KMS-11 (cell line): Measurements from ENCODE around the gene CPEB4.

Experiments
- H2AFZ ChIP-seq: fragments of 200-600 bp; sonication (generic); 2 replicates; pipeline ENCODE4 v1.6.1; 2016; ENCODE audit warnings: antibody characterized with exemption, mixed run types, low read depth
- H3K27ac ChIP-seq: fragments of 200-600 bp; sonication (generic); 2 replicates; pipeline ENCODE4 v1.6.1; 2016; ENCODE audit warnings: mild to moderate bottlenecking, mixed run types
- H3K27me3 ChIP-seq: fragments of 200-600 bp; sonication (generic); 2 replicates; pipeline ENCODE4 v1.6.1; 2017; ENCODE audit warnings: mild to moderate bottlenecking, low read depth, mixed run types, moderate library complexity; ENCODE audit not compliant: insufficient read depth
- H3K36me3 ChIP-seq: fragments of 200-600 bp; sonication (generic); 2 replicates; pipeline ENCODE4 v1.6.1; 2017; ENCODE audit warnings: mild to moderate bottlenecking, mixed run types; ENCODE audit not compliant: insufficient read depth
- H3K4me1 ChIP-seq: fragments of 200-600 bp; sonication (generic); 2 replicates; pipeline ENCODE4 v1.6.1; 2016; ENCODE audit warnings: mild to moderate bottlenecking, low read depth, mixed run types; ENCODE audit not compliant: poor library complexity, severe bottlenecking
- H3K4me2 ChIP-seq: fragments of 200-600 bp; sonication (generic); 2 replicates; pipeline ENCODE4 v1.7.0; 2016; ENCODE audit warnings: mild to moderate bottlenecking, mixed run types
- H3K4me3 ChIP-seq: fragments of 200-600 bp; sonication (generic); IDR thresholded peaks from 2 replicates; pipeline ENCODE4 v1.6.1; 2017; ENCODE audit warnings: low read depth, low read length, mixed read lengths; ENCODE audit not compliant: insufficient read depth
- H3K79me2 ChIP-seq: fragments of 200-600 bp; sonication (generic); 2 replicates; pipeline ENCODE4 v1.6.1; 2016; ENCODE audit warnings: low read depth, mixed run types; ENCODE audit not compliant: insufficient read depth
- H3K9ac ChIP-seq: fragments of 200-600 bp; sonication (generic); 2 replicates; pipeline ENCODE4 v1.6.1; 2016; ENCODE audit warnings: mild to moderate bottlenecking, mixed run types
- H4K20me1 ChIP-seq: fragments of 200-600 bp; sonication (generic); 2 replicates; pipeline ENCODE4 v1.6.1; 2016; ENCODE audit warnings: mild to moderate bottlenecking, mixed run types; ENCODE audit not compliant: insufficient read depth
- TF ChIP-seq, protein P1 (sequence below): fragments of 200-600 bp; sonication (generic); conservative IDR thresholded peaks from 2 replicates; pipeline ENCODE4 v1.6.1; 2017; ENCODE audit warnings: low read depth, mild to moderate bottlenecking, antibody characterized with exemption, low read length, moderate library complexity, mixed read lengths

CPEB4 gene

DNA sequence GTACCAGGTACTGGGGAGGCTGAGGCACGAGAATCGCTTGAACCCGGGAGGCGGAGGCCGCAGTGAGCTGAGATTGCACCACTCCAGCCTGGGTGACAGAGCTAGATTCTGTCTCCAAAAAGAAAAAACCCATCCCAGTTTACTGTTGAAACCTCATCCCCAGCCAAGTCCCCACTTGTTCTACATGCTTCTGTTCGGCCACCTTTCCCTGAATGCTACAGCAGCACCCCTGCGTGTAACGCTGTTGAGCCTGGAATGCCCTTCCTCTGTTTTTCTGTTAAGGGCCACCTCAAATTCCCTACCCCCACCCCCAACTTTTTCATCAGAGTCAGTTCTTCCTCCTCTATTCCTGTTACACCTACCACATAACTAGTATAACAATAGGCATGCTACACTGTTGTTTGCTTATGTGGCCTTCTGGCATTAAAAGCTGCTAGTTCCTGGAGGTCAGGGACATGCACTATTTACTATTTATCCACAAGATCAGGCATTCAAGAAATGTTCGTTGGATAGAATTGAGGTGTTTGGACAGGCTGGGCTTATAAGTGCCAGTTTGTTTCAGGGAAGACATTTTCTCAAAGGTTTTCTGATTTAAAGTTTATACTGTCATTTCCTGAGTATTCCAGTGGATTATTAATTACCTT lies 53.7 kb downstream of the CPEB4 start:
- Histone ChIP-seq H3K36me3 (no peaks in the 10 kb centered on the region), H3K4me1 (no peaks in the 10 kb centered on the region), H3K27me3 (no peaks in the 10 kb centered on the region), H4K20me1 (no peaks in the 10 kb centered on the region), H3K4me2 (no peak overlapping the region), H2AFZ (no peak overlapping the region), H3K4me3 (no peak overlapping the region), H3K9ac (no peak overlapping the region), H3K79me2 (no peaks in the 10 kb centered on the region; the same call in 1 of the 2 replicates), H3K27ac (no peak overlapping the region)
- TF ChIP-seq, protein P1, sequence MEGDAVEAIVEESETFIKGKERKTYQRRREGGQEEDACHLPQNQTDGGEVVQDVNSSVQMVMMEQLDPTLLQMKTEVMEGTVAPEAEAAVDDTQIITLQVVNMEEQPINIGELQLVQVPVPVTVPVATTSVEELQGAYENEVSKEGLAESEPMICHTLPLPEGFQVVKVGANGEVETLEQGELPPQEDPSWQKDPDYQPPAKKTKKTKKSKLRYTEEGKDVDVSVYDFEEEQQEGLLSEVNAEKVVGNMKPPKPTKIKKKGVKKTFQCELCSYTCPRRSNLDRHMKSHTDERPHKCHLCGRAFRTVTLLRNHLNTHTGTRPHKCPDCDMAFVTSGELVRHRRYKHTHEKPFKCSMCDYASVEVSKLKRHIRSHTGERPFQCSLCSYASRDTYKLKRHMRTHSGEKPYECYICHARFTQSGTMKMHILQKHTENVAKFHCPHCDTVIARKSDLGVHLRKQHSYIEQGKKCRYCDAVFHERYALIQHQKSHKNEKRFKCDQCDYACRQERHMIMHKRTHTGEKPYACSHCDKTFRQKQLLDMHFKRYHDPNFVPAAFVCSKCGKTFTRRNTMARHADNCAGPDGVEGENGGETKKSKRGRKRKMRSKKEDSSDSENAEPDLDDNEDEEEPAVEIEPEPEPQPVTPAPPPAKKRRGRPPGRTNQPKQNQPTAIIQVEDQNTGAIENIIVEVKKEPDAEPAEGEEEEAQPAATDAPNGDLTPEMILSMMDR, result no peak

DNA sequence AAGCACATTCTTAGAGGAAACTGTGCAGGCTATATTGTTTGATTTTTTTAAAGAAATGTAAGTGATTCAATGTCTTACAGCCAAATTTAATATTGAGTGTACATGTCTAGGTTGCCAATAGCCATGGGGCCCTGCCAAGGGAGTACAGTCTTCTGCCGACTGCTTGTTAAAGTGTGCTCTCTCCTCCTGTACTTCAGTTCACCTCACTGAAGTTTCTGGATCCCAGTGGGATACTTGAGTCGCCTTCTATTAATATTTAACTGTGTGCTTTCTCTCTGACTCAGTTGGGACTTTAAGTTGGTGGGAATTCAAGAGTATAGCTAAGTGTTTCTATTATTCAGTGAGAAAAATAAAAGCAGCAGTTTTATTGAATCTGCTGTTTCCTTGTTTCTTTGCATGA lies 56.4 kb downstream of the CPEB4 start:
- Histone ChIP-seq H3K4me3 (no peak overlapping the region), H3K27ac (no peak overlapping the region), H3K36me3 (no peaks in the 10 kb centered on the region), H3K4me1 (peaks cover 9% of the 10 kb centered on the region), H2AFZ (no peak overlapping the region), H3K79me2 (no peaks in the 10 kb centered on the region; the same call in 1 of the 2 replicates), H3K9ac (no peak overlapping the region), H3K27me3 (no peaks in the 10 kb centered on the region), H3K4me2 (no peak overlapping the region), H4K20me1 (no peaks in the 10 kb centered on the region)
- TF ChIP-seq, protein P1, result no peak

DNA sequence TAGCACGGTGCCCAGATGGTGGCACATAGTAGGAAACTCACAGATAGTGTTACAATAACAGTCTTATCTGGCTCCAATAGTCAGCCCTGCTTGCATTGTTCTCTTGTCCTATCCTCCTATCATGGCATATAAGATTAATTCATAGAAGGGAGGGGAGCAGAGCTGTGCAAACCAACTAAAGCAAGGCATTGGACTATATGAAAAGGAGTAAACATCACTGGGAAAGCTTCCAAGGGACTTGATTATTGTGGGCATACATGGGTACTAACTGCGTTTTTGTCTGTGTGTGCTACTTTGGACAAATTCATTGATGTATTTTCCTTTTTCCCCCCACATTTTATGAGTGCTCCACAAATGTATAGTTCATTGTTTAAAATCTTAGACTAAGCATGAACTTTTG lies 57.0 kb downstream of the CPEB4 start:
- Histone ChIP-seq H3K4me3 (no peak overlapping the region), H3K27me3 (no peaks in the 10 kb centered on the region), H3K27ac (no peak overlapping the region), H3K36me3 (no peaks in the 10 kb centered on the region), H2AFZ (no peak overlapping the region), H3K9ac (no peak overlapping the region), H3K79me2 (no peaks in the 10 kb centered on the region; the same call in 1 of the 2 replicates), H4K20me1 (no peaks in the 10 kb centered on the region), H3K4me2 (no peak overlapping the region), H3K4me1 (peaks cover 15% of the 10 kb centered on the region)
- TF ChIP-seq, protein P1, result no peak

DNA sequence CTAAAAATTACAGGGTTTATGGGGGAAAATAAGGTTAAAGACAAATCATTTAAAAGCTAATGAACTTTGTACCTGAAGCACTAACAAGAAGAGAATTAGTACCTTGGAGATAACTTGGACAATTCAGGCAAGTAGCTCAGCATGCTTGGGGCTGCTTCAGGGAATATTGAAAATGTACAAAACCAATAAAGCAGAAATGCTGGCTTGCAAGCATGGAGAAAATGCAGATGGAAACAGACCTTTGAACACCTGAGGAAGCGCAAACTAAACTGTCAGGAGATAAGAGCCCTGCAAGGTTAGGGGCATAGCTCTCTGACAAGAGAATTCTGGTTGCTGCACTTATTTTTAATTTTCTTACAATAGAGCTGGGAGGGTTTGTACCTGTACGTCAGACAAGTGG lies 58.2 kb downstream of the CPEB4 start:
- Histone ChIP-seq H3K4me1 (peaks cover 25% of the 10 kb centered on the region), H4K20me1 (no peaks in the 10 kb centered on the region), H3K79me2 (no peaks in the 10 kb centered on the region; the same call in 1 of the 2 replicates), H3K4me3 (no peak overlapping the region), H3K4me2 (no peak overlapping the region), H3K27ac (no peak overlapping the region), H3K9ac (no peak overlapping the region), H2AFZ (no peak overlapping the region), H3K36me3 (no peaks in the 10 kb centered on the region), H3K27me3 (no peaks in the 10 kb centered on the region)
- TF ChIP-seq, protein P1, result no peak
